HG02981 (cell line): ENCODE data around the gene PPFIA2.
A peak's percentile ranks its signal among the peaks of the same experiment; 100 is the strongest.

ENCODE experiments used
- ATAC-seq: cut with Tn5 transposase; IDR thresholded peaks from one replicate; pipeline ENCODE4 v1.9.1; 2021; ENCODE audit warnings: mild to moderate bottlenecking, moderate library complexity; ENCODE audit not compliant: unreplicated experiment

Gene PPFIA2

GRCh38 chr12:81564237-81564636 lies 194.9 kb downstream of the PPFIA2 start:
- ATAC-seq = no peak

GRCh38 chr12:81558031-81558430 lies 201.1 kb downstream of the PPFIA2 start:
- ATAC-seq = no peak

- no peak for ATAC-seq
Measured at GRCh38 chr12:81546811-81547210, 212.3 kb downstream of the PPFIA2 start.

GRCh38 chr12:81543621-81544139 lies 215.5 kb downstream of the PPFIA2 start:
- no peak for ATAC-seq

- no peak for ATAC-seq
Measured at GRCh38 chr12:81542065-81543010, 216.8 kb downstream of the PPFIA2 start.

- no peak for ATAC-seq
Measured at GRCh38 chr12:81541121-81541520, 218.0 kb downstream of the PPFIA2 start.

- ATAC-seq = no peak
Measured at GRCh38 chr12:81539279-81539678, 219.9 kb downstream of the PPFIA2 start.

GRCh38 chr12:81533054-81533453 lies 226.1 kb downstream of the PPFIA2 start:
- no peak for ATAC-seq

- ATAC-seq = no peak
Measured at GRCh38 chr12:81530352-81530751, 228.8 kb downstream of the PPFIA2 start.

GRCh38 chr12:81520064-81520945 lies 238.8 kb downstream of the PPFIA2 start:
- ATAC-seq = peak; percentile 54

GRCh38 chr12:81518638-81519037 lies 240.5 kb downstream of the PPFIA2 start:
- ATAC-seq = no peak

- ATAC-seq = no peak
Measured at GRCh38 chr12:81517296-81517695, 241.9 kb downstream of the PPFIA2 start.

- ATAC-seq = no peak
Measured at GRCh38 chr12:81502912-81503695, 256.0 kb downstream of the PPFIA2 start.

GRCh38 chr12:81500788-81501187 lies 258.4 kb downstream of the PPFIA2 start:
- no peak for ATAC-seq

- ATAC-seq = no peak
Measured at GRCh38 chr12:81499809-81500208, 259.3 kb downstream of the PPFIA2 start.

GRCh38 chr12:81492131-81492720 lies 266.9 kb downstream of the PPFIA2 start:
- ATAC-seq = no peak

GRCh38 chr12:81472934-81473333 lies 286.2 kb downstream of the PPFIA2 start:
- ATAC-seq = no peak

GRCh38 chr12:81470923-81471322 lies 288.2 kb downstream of the PPFIA2 start:
- ATAC-seq = no peak

GRCh38 chr12:81468206-81468605 lies 290.9 kb downstream of the PPFIA2 start:
- no peak for ATAC-seq

- ATAC-seq = no peak
Measured at GRCh38 chr12:81465876-81466275, 293.3 kb downstream of the PPFIA2 start.
